Measurements from ENCODE around the gene MARK3.

The MARK3 gene

GRCh38 chr14:103519043-103519836, 134.0 kb downstream of the MARK3 start:
- no peak overlapping the region for H3K27ac ChIP-seq
- no peak overlapping the region for H3K4me3 ChIP-seq (ENCODE audit: low read depth in 1 of 2, low read length in 1 of 2)
- H3K4me1 ChIP-seq (ENCODE audit: control insufficient read depth in 1 of 2, insufficient read depth in 1 of 2, low read depth in 1 of 2, low read length in 1 of 2) = peaks cover 22 to 36% of the 10 kb centered on the region in 2 experiments
- peaks cover 60% of the 10 kb centered on the region for H3K27me3 ChIP-seq
- H3K9me3 ChIP-seq = no peaks in the 10 kb centered on the region
- peaks cover 7% of the 10 kb centered on the region for H3K36me3 ChIP-seq
- TF ChIP-seq CTCF (IDR thresholded peaks at IDR 0.05) = no peak

GRCh38 chr14:103519837-103520212, 134.6 kb downstream of the MARK3 start:
- peaks cover 66% of the 10 kb centered on the region for H3K27me3 ChIP-seq
- H3K4me3 ChIP-seq (ENCODE audit: low read depth in 1 of 2, low read length in 1 of 2) = no peak overlapping the region
- H3K36me3 ChIP-seq = peaks cover 5% of the 10 kb centered on the region

GRCh38 chr14:103520269-103520656, 135.0 kb downstream of the MARK3 start:
- no peaks in the 10 kb centered on the region for H3K9me3 ChIP-seq
- TF ChIP-seq CTCF (IDR thresholded peaks at IDR 0.05) = no peak
- peaks cover under 1% of the 10 kb centered on the region for H3K36me3 ChIP-seq
- peaks cover 70% of the 10 kb centered on the region for H3K27me3 ChIP-seq
- H3K4me3 ChIP-seq (ENCODE audit: low read depth in 1 of 2, low read length in 1 of 2) = peak overlapping the region; percentile 64 to 88
- peaks cover 22 to 36% of the 10 kb centered on the region in 2 experiments for H3K4me1 ChIP-seq (ENCODE audit: control insufficient read depth in 1 of 2, insufficient read depth in 1 of 2, low read depth in 1 of 2, low read length in 1 of 2)
- no peak overlapping the region for H3K27ac ChIP-seq

More at GRCh38 chr14:103519837-103520212, 134.6 kb downstream of the MARK3 start:
- H3K27ac ChIP-seq = no peak overlapping the region
- no peak for TF ChIP-seq CTCF (IDR thresholded peaks at IDR 0.05)
- no peaks in the 10 kb centered on the region for H3K9me3 ChIP-seq
- H3K4me1 ChIP-seq (ENCODE audit: control insufficient read depth in 1 of 2, insufficient read depth in 1 of 2, low read depth in 1 of 2, low read length in 1 of 2) = peaks cover 22 to 36% of the 10 kb centered on the region in 2 experiments

GRCh38 chr14:103520657-103521437, 135.6 kb downstream of the MARK3 start:
- peak overlapping the region; percentile 36 for H3K27ac ChIP-seq
- TF ChIP-seq CTCF (IDR thresholded peaks at IDR 0.05) = peak; percentile 71
- no peaks in the 10 kb centered on the region for H3K9me3 ChIP-seq
- no peaks in the 10 kb centered on the region for H3K36me3 ChIP-seq
- H3K27me3 ChIP-seq = peaks cover 76% of the 10 kb centered on the region
- H3K4me1 ChIP-seq (ENCODE audit: control insufficient read depth in 1 of 2, insufficient read depth in 1 of 2, low read depth in 1 of 2, low read length in 1 of 2) = peaks cover 22 to 36% of the 10 kb centered on the region in 2 experiments
- peak overlapping the region; percentile 64 to 88 for H3K4me3 ChIP-seq (ENCODE audit: low read depth in 1 of 2, low read length in 1 of 2)

- Histone ChIP-seq H3K4me1 (ENCODE audit: control insufficient read depth in 1 of 2, insufficient read depth in 1 of 2, low read depth in 1 of 2, low read length in 1 of 2) (peaks cover 22 to 36% of the 10 kb centered on the region in 2 experiments), H3K9me3 (no peaks in the 10 kb centered on the region), H3K27me3 (peaks cover 83% of the 10 kb centered on the region), H3K27ac (peak overlapping the region; percentile 36), H3K36me3 (no peaks in the 10 kb centered on the region), H3K4me3 (ENCODE audit: low read depth in 1 of 2, low read length in 1 of 2) (peak overlapping the region; percentile 64 to 88)
- TF ChIP-seq CTCF (IDR thresholded peaks at IDR 0.05) = no peak
Observed at GRCh38 chr14:103521438-103521950, 136.3 kb downstream of the MARK3 start.

Measured in neutrophil (primary cell).